ENCODE measurements around the gene SYCE1. TPM values are rescaled to one million over a fixed set of nuclear protein-coding genes. Genes with fewer than 3 reads are reported as not detected.
"Not testable (repeated sequence)": the region's sequence is repeated elsewhere in the genome, so short reads cannot be mapped to it uniquely, and the experiment has no call there.

The SYCE1 gene
- total and polyA plus RNA-seq, 12 donors, result 0.52 to 9.2 (median 1.4) TPM; not detected in 3

DNA sequence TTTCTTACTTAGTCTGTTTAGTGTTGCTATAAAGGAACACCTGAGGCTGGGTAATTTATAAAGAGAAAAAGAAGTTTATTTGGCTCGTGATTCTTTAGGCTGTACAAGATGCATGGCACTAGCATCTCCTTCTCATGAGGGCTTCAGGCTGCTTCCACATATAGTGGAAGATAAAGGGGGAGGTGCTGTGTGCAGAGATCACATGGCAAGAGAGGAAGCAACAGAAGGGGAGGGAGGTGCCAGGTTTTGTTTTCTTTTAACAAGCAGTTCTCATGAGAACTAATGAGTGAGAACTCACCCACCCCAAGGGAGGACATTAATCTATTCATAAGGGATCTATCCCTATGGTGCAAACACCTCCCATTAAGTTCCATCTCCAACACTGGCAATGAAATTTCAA is 20.9 kb downstream of the SYCE1 start:
- no peak for DNase-seq
- TF ChIP-seq CTCF (IDR thresholded peaks at IDR 0.05) (no peak), POLR2A (IDR thresholded peaks at IDR 0.05) (no peak)
- peaks cover 0 to 10% (median 0%) of the 10 kb centered on the region in 3 donors for H3K9me3 ChIP-seq (replicated peaks in 1 of 3)
- intact Hi-C loops (cut with DNase I), result no loop called here
- no peak overlapping the region for H3K4me3 ChIP-seq
- H3K27me3 ChIP-seq, result peaks cover 6% of the 10 kb centered on the region
- WGBS, 4 donors, result 36 to 67% (median 58%) methylated on average over 1 of the region's 1 CpG
- H3K4me1 ChIP-seq (replicated peaks in 1 of 2), result no peaks in the 10 kb centered on the region
- H3K27ac ChIP-seq, result no peak overlapping the region
- no peaks in the 10 kb centered on the region for H3K36me3 ChIP-seq (replicated peaks in 1 of 2)

- H3K9me3 ChIP-seq (replicated peaks in 1 of 3); H3K4me3 ChIP-seq; H3K4me1 ChIP-seq (replicated peaks in 1 of 2); DNase-seq; H3K36me3 ChIP-seq (replicated peaks in 1 of 2); H3K27me3 ChIP-seq; H3K27ac ChIP-seq; intact Hi-C loops (cut with DNase I): not testable (repeated sequence)
- 50 to 69% (median 59%) methylated on average over 5 to 6 of the region's 6 CpGs for WGBS, 4 donors
Measured at GRCh38 chr10:133541441-133541975, 23.9 kb downstream of the SYCE1 start.

DNA sequence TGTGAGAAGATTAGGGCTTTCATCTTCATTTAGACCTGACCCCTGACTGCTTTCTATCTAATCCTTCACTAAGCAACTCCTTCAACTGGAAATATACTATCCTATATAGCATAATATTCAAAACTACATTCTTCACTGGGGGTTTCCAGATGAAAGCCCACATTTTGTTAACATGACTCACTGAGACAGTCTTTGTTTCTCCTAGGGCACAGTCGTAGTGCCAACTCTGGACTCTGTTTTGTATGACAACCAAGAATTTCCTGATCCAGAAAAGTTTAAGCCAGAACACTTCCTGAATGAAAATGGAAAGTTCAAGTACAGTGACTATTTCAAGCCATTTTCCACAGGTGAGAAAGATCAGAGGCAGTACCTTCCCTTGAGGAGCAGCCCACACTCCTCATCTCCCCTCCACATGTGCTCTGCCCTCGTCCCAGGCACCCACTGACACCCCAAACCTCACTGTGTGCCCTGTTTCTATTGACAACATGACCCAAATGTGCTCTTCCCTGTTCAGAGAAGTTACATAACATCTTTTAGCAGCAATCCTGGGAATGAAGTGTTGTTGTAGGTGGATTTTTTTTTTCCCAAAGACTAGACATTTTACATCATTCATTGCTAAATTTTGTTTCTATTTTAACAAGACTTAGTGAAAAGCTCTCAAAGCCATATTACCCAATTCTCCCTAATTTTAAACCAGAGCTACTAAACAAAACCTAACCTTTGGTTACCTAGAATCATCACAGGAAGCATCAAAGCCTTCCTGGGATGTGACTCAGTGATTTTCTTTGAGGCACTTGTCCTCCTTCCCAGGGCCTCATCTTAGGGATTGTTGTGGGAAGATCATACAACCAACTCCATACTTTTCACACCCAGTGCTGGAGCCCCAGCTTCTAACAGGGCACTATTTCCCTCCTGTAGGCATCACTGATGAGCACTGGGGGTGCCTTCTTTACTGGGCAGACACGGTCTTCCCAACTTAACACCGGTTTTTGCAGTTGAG is 27.5 kb downstream of the SYCE1 start:
- TF ChIP-seq CTCF (IDR thresholded peaks at IDR 0.05), result no peak
- no peak for TF ChIP-seq POLR2A (IDR thresholded peaks at IDR 0.05)
- WGBS, 4 donors, result 66 to 83% (median 77%) methylated on average over 4 of the region's 4 CpGs

DNA sequence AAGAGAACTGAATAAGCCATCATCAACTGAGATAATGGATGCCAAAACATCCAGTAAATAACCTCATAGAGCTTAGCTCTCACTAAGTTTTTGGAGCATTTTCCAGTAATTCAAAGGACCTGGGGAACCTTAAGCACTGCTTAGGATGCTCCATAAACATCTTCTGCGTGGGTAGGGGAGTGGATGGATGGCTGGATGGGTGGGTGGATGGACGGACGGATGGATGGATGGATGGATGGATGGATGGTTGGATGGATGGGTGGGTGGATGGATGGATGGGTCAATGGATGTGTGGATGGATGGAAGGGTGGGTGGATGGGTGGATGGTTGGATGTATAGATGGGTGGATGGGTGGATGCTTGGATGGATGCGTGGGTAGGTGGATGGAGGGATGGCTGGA is 29.2 kb downstream of the SYCE1 start:
- no peaks in the 10 kb centered on the region for H3K4me1 ChIP-seq (replicated peaks in 1 of 2)
- no peak overlapping the region for H3K4me3 ChIP-seq
- intact Hi-C loops (cut with DNase I), result no loop called here
- WGBS, 4 donors, result 42 to 62% (median 48%) methylated on average over 3 to 4 of the region's 4 CpGs
- no peaks in the 10 kb centered on the region for H3K9me3 ChIP-seq (replicated peaks in 1 of 3)
- peaks cover 15% of the 10 kb centered on the region for H3K27me3 ChIP-seq
- no peak for DNase-seq
- no peak overlapping the region for H3K27ac ChIP-seq
- TF ChIP-seq CTCF (IDR thresholded peaks at IDR 0.05) (no peak), POLR2A (IDR thresholded peaks at IDR 0.05) (no peak)
- no peaks in the 10 kb centered on the region for H3K36me3 ChIP-seq (replicated peaks in 1 of 2)

More for the DNA sequence above, 27.5 kb downstream of the SYCE1 start:
- intact Hi-C loops (cut with DNase I), result no loop called here
- peaks cover 4% of the 10 kb centered on the region for H3K27me3 ChIP-seq
- H3K4me3 ChIP-seq, result no peak overlapping the region
- no peaks in the 10 kb centered on the region for H3K36me3 ChIP-seq (replicated peaks in 1 of 2)
- H3K4me1 ChIP-seq (replicated peaks in 1 of 2), result no peaks in the 10 kb centered on the region
- H3K9me3 ChIP-seq (replicated peaks in 1 of 3), result no peaks in the 10 kb centered on the region
- H3K27ac ChIP-seq, result no peak overlapping the region
- no peak for DNase-seq

All from adrenal gland (tissue), 12 donors.